ENCODE data around the gene UBA3.

The UBA3 gene

GRCh38 chr3:69092030-69092516 lies 11.9 kb upstream of the UBA3 start:
- DNase-seq (ENCODE audit: low read depth) = no peak
- H3K4me3 ChIP-seq (ENCODE audit: low read length) = no peak overlapping the region
- no peak for TF ChIP-seq CTCF (conservative IDR thresholded peaks at IDR 0.05; ENCODE audit: low read depth, low read length)

DNA sequence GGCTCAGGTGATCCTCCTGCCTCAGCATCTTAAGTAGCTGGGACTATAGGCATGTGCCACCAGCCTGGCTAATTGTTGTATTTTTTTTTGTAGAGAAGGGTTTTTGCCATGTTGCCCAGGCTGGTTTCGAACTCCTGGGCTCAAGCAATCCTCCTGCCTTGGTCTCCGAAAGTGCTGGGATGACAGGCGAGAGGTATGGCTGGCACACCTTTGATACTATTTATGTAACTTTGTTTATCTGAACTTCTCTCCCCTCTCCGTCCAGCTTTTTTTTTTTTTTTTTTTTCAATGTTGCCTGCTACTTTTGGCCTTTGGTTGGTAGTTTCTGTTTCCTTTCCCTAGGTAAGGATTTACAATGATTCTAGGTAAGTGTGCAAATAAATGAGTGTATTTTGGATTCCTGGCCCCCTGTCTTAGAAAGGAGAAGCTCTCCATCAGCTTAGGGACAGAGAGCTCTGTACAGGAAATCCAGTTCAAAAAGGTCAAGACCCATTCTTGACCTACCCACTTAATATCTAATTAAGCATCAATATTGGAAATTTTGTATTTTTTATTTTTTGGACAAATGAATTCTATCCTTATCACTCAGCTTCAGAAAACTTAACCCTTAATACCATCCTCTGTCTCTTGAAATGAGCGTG lies 11.3 kb upstream of the UBA3 start:
- H3K4me3 ChIP-seq (ENCODE audit: low read length) = no peak overlapping the region
- no peak for TF ChIP-seq CTCF (conservative IDR thresholded peaks at IDR 0.05; ENCODE audit: low read depth, low read length)
- no peak for DNase-seq (ENCODE audit: low read depth)

GRCh38 chr3:69090021-69090420 lies 9.9 kb upstream of the UBA3 start:
- H3K4me3 ChIP-seq (ENCODE audit: low read length) = no peak overlapping the region
- no peak for DNase-seq (ENCODE audit: low read depth)
- no peak for TF ChIP-seq CTCF (conservative IDR thresholded peaks at IDR 0.05; ENCODE audit: low read depth, low read length)

GRCh38 chr3:69088063-69088462 lies 7.9 kb upstream of the UBA3 start:
- no peak for DNase-seq (ENCODE audit: low read depth)
- H3K4me3 ChIP-seq (ENCODE audit: low read length) = no peak overlapping the region
- TF ChIP-seq CTCF (conservative IDR thresholded peaks at IDR 0.05; ENCODE audit: low read depth, low read length) = no peak

- TF ChIP-seq CTCF (conservative IDR thresholded peaks at IDR 0.05; ENCODE audit: low read depth, low read length) = no peak
- peak overlapping the region; percentile 96 for H3K4me3 ChIP-seq (ENCODE audit: low read length)
- DNase-seq (ENCODE audit: low read depth) = no peak
These were observed 7.0 kb upstream of the UBA3 start for GRCh38 chr3:69087030-69087791.

DNA sequence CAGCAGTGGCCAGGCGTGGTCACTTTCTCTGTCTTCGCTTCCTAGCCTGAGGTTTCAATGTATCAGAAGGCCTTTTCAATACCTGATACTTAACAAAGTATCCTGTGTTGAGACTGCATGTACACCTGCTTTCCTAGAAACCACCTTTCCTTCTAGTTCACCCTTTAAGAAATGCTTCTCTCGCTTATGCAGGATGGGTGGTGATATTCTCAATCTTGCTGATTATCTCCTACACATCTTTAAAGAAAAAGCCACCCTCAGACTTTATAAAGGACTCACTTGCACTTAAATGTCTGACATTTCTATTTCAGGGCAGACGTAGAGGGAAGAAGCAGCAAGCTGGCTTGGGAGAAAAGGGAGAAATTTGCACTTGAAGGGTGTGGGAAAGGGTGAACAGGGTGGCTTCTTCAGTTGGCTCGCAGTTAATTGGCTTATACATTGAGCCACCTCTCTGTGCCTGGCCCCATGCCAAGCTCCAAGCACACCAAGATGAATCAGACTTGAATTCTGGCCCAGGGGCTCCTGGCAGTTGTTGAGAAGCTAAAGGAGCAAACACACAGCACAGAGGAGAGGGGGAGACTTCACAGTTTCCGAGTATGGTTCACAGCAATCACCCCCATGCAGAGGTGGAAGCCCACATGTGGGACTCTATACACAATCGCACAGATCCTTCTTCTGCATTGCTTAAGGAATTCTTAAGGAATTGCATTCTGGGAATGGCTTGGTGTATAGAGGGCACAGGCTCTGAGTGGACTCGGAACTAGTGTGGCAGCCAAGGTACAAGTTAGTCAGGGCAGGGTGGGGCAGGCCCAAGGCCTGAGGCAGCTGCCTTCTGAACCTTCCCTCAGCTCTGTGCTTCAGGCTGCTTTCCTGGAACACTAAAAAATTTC lies 5.9 kb upstream of the UBA3 start:
- DNase-seq (ENCODE audit: low read depth) = peak; percentile 93
- peak overlapping the region; percentile 96 for H3K4me3 ChIP-seq (ENCODE audit: low read length)
- no peak for TF ChIP-seq CTCF (conservative IDR thresholded peaks at IDR 0.05; ENCODE audit: low read depth, low read length)

Data from retinal pigment epithelial cell (primary cell).